Umbilical cord (tissue), 2 donors: ENCODE data around the gene TUBG1. TPM values are rescaled to one million over a fixed set of nuclear protein-coding genes. Genes with fewer than 3 reads are reported as not detected.
"Not testable (repeated sequence)": the region's sequence is repeated elsewhere in the genome, so short reads cannot be mapped to it uniquely, and the experiment has no call there.

ENCODE experiments used
- DNase-seq: peaks from one replicate; pipeline ENCODE4 v3.0.0-alpha.2; 2015; ENCODE audit warnings: low spot score
- total RNA-seq: library from RNA; depleted of rRNA; stranded (reverse); fragments of >200 nt; gene quantifications from one replicate; pipeline ENCODE4 v1.2.3, GENCODE V29; 2014; ENCODE audit warnings: low replicate concordance; ENCODE audit not compliant: insufficient read depth

TUBG1 gene
- total RNA-seq, 1 donor from 2014 or later, result 23.8 TPM

- DNase-seq, result peak; percentile 76
Observed at GRCh38 chr17:42578282-42578869, 31.1 kb upstream of the TUBG1 start.

GRCh38 chr17:42579794-42580551 lies 29.5 kb upstream of the TUBG1 start:
- no peak for DNase-seq

- DNase-seq, result no peak
Observed at GRCh38 chr17:42581744-42582270, 27.7 kb upstream of the TUBG1 start.

GRCh38 chr17:42584880-42585279 lies 24.6 kb upstream of the TUBG1 start:
- DNase-seq, result no peak

GRCh38 chr17:42585353-42585752 lies 24.1 kb upstream of the TUBG1 start:
- DNase-seq, result no peak

GRCh38 chr17:42586514-42587230 lies 22.8 kb upstream of the TUBG1 start:
- no peak for DNase-seq

- no peak for DNase-seq
Observed at GRCh38 chr17:42590886-42591285, 18.6 kb upstream of the TUBG1 start.

- DNase-seq, result no peak
Observed at GRCh38 chr17:42591411-42591810, 18.1 kb upstream of the TUBG1 start.

- no peak for DNase-seq
Observed at GRCh38 chr17:42596386-42596785, 13.1 kb upstream of the TUBG1 start.

GRCh38 chr17:42598905-42599304 lies 10.6 kb upstream of the TUBG1 start:
- DNase-seq, result no peak

- no peak for DNase-seq
Observed at GRCh38 chr17:42603318-42603717, 6.2 kb upstream of the TUBG1 start.

GRCh38 chr17:42607769-42608168 lies 1.7 kb upstream of the TUBG1 start:
- no peak for DNase-seq

- no peak for DNase-seq
Observed at GRCh38 chr17:42608305-42609181, 940 bp upstream of the TUBG1 start.

- not testable (repeated sequence) for DNase-seq
Observed at GRCh38 chr17:42609814-42610801, 625 bp downstream of the TUBG1 start.

- DNase-seq, result no peak
Observed at GRCh38 chr17:42612013-42612412, 2.5 kb downstream of the TUBG1 start.

GRCh38 chr17:42613699-42614295 lies 4.3 kb downstream of the TUBG1 start:
- no peak for DNase-seq

GRCh38 chr17:42617956-42618431 lies 8.5 kb downstream of the TUBG1 start:
- DNase-seq, result no peak

GRCh38 chr17:42618442-42619150 lies 9.1 kb downstream of the TUBG1 start:
- DNase-seq, result no peak

GRCh38 chr17:42621987-42622386 lies 12.5 kb downstream of the TUBG1 start:
- DNase-seq, result not testable (repeated sequence)
